Keratinocyte (primary cell): ENCODE results near the gene ADGRL3. TPM values are rescaled to one million over a fixed set of nuclear protein-coding genes. Genes with fewer than 3 reads are reported as not detected.
"Not testable (repeated sequence)": the region's sequence is repeated elsewhere in the genome, so short reads cannot be mapped to it uniquely, and the experiment has no call there.

Experiments
- DNase-seq: peaks from one replicate; pipeline ENCODE4 v3.0.0-alpha.2; 2011; ENCODE audit warnings: low read depth, missing footprints, low spot score
- FAIRE-seq: peaks from 2 replicates; lab custom pipeline; 2011; peaks lifted over from hg19 to GRCh38; lab: Jason Lieb, UNC
- H2AFZ ChIP-seq: 2 replicates; pipeline ENCODE4 v1.6.0; 2012; ENCODE audit warnings: low read length, control low read depth, inconsistent platforms; ENCODE audit not compliant: control insufficient read depth
- H3K27ac ChIP-seq: 2 replicates; pipeline ENCODE4 v1.5.1; 2011; ENCODE audit warnings: low read length; ENCODE audit not compliant: control insufficient read depth, insufficient read depth
- H3K27me3 ChIP-seq: 3 replicates; pipeline ENCODE4 v1.6.0; 2011; ENCODE audit warnings: low read length; ENCODE audit not compliant: control insufficient read depth, insufficient read depth; ENCODE audit errors: extremely low read depth
- H3K36me3 ChIP-seq, 2 experiments: 2 replicates in 1 of 2; 3 replicates in 1 of 2; pipeline ENCODE4 v1.5.1; 2011; ENCODE audit warnings: low read length in 2 of 2, mild to moderate bottlenecking in 1 of 2; ENCODE audit not compliant: control insufficient read depth in 2 of 2, insufficient read depth in 2 of 2; ENCODE audit errors: extremely low read depth in 1 of 2
- H3K4me1 ChIP-seq: 3 replicates; pipeline ENCODE4 v1.5.1; 2011; ENCODE audit warnings: low read length; ENCODE audit not compliant: control insufficient read depth, insufficient read depth; ENCODE audit errors: extremely low read depth
- H3K4me2 ChIP-seq: 3 replicates; pipeline ENCODE4 v1.6.0; 2011; ENCODE audit warnings: low read depth, low read length; ENCODE audit not compliant: control insufficient read depth, insufficient read depth; ENCODE audit errors: extremely low read depth
- H3K4me3 ChIP-seq, 3 experiments: fragments of 200-600 bp in 1 of 3; sonication (generic) in 1 of 3; 2 replicates in 2 of 3; 3 replicates in 1 of 3; pipeline ENCODE4 v1.5.1; 2011 to 2016; ENCODE audit warnings: low read length in 3 of 3, mild to moderate bottlenecking in 3 of 3, control low read depth in 2 of 3, inconsistent platforms in 1 of 3, low read depth in 1 of 3, mixed read lengths in 1 of 3, mixed run types in 1 of 3, moderate library complexity in 1 of 3; ENCODE audit not compliant: control insufficient read depth in 2 of 3, insufficient read depth in 2 of 3; ENCODE audit errors: extremely low read depth in 1 of 3
- H3K79me2 ChIP-seq: 2 replicates; pipeline ENCODE4 v1.6.0; 2012; ENCODE audit warnings: low read length; ENCODE audit not compliant: control insufficient read depth, insufficient read depth
- H3K9ac ChIP-seq: 3 replicates; pipeline ENCODE4 v1.6.0; 2011; ENCODE audit warnings: low read length; ENCODE audit not compliant: control insufficient read depth, insufficient read depth; ENCODE audit errors: extremely low read depth
- H3K9me1 ChIP-seq: 3 replicates; pipeline ENCODE4 v1.6.0; 2011; ENCODE audit warnings: low read length; ENCODE audit not compliant: control insufficient read depth, insufficient read depth; ENCODE audit errors: extremely low read depth
- H3K9me3 ChIP-seq: 2 replicates; pipeline ENCODE4 v1.5.1; 2012; ENCODE audit warnings: low read depth, low read length; ENCODE audit not compliant: control insufficient read depth
- H4K20me1 ChIP-seq: 3 replicates; pipeline ENCODE4 v1.6.0; 2011; ENCODE audit warnings: low read length; ENCODE audit not compliant: control insufficient read depth, insufficient read depth; ENCODE audit errors: extremely low read depth
- EZH2 ChIP-seq: IDR thresholded peaks from one replicate; pipeline ENCODE4 v1.6.1; 2012; ENCODE audit warnings: inconsistent platforms, mild to moderate bottlenecking, low read length, moderate library complexity
- dilution Hi-C: fragments of 300-500 bp; cut with MboI; formaldehyde crosslinking; loops from one replicate; pipeline ENCODE4 v1.7.0; 2020; ENCODE audit warnings: low sequenced_read_pairs; ENCODE audit not compliant: extremely low pct_ligation_motif_present
- polyA plus RNA-seq, 5 experiments: library from polyadenylated mRNA; depleted of rRNA in 3 of 5; stranded (reverse) in 3 of 5; stranded (forward) in 1 of 5; unstranded in 1 of 5; fragments of >200 nt; gene quantifications; 1 replicate in 1 of 5; 2 replicates in 3 of 5; 3 replicates in 1 of 5; pipeline versions ENCODE4 v1.2.1 to v1.2.3, GENCODE V29; 2011 to 2012; ENCODE audit warnings: missing spikeins in 2 of 5, low read depth in 1 of 5, low replicate concordance in 1 of 5
- TF ChIP-seq, protein P1 (sequence below), 3 experiments: IDR thresholded peaks in 1 of 3; conservative IDR thresholded peaks in 1 of 3; optimal IDR thresholded peaks in 1 of 3; 2 replicates in 2 of 3; 3 replicates in 1 of 3; pipeline versions ENCODE3 to v1.5.1; 2011; ENCODE audit warnings: low read length in 3 of 3, mild to moderate bottlenecking in 3 of 3, moderate library complexity in 2 of 3, control low read depth in 1 of 3, inconsistent platforms in 1 of 3; ENCODE audit not compliant: insufficient read depth in 2 of 3; ENCODE audit errors: extremely low read depth in 1 of 3

Gene ADGRL3
- polyA plus RNA-seq, 1 donor (not counting 4 experiments of a cell fraction or from before 2014, with no cell fraction given): 0.18 TPM

DNA sequence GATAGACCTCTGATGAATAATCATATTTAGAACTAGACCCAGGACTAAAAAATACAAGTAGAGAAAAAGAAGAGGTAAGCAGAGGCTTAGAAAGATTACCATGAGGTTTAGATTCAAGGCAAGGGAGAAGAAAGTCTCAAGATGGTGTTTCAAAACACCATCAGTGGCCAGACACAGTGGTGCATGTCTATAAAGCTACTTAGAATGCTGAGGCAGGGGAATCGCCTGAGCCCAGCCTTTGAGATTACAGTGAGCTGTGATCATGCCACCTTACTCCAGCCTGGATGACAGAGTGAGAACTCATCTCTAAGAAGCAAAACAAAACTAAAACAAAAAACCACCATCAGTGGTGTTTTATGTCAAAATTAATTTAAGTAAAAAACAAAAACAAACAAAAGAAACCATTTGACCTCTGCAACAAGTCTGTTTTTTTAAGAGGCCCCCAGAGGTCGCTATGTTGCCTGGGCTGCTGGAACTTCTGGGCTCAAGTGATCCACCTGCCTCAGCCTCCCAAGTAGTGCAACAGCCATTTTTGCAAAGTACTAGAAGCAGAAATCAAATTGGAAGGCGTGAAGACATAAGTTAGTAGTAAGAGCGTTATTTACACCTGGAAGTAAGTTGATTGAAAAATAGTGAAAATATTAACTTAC lies 784.3 kb downstream of the ADGRL3 start:
- no peaks in the 10 kb centered on the region for H3K9me3 ChIP-seq
- H3K4me1 ChIP-seq: no peaks in the 10 kb centered on the region
- no peak overlapping the region for H3K4me3 ChIP-seq
- FAIRE-seq (no peak), DNase-seq (no peak)
- H3K9ac ChIP-seq: no peak overlapping the region
- H3K27ac ChIP-seq: no peak overlapping the region
- H3K79me2 ChIP-seq: no peaks in the 10 kb centered on the region
- dilution Hi-C loops: no loop called here
- no peaks in the 10 kb centered on the region for H4K20me1 ChIP-seq
- no peak overlapping the region for H3K4me2 ChIP-seq
- TF ChIP-seq, protein P1, sequence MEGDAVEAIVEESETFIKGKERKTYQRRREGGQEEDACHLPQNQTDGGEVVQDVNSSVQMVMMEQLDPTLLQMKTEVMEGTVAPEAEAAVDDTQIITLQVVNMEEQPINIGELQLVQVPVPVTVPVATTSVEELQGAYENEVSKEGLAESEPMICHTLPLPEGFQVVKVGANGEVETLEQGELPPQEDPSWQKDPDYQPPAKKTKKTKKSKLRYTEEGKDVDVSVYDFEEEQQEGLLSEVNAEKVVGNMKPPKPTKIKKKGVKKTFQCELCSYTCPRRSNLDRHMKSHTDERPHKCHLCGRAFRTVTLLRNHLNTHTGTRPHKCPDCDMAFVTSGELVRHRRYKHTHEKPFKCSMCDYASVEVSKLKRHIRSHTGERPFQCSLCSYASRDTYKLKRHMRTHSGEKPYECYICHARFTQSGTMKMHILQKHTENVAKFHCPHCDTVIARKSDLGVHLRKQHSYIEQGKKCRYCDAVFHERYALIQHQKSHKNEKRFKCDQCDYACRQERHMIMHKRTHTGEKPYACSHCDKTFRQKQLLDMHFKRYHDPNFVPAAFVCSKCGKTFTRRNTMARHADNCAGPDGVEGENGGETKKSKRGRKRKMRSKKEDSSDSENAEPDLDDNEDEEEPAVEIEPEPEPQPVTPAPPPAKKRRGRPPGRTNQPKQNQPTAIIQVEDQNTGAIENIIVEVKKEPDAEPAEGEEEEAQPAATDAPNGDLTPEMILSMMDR (optimal IDR thresholded peaks at IDR 0.05 in 1 of 3, IDR thresholded peaks at IDR 0.05 in 1 of 3, conservative IDR thresholded peaks at IDR 0.05 in 1 of 3; ENCODE audit: extremely low read depth in 1 of 3, insufficient read depth in 2 of 3, low read length in 3 of 3): no peak
- TF ChIP-seq EZH2: no peak
- no peaks in the 10 kb centered on the region for H3K9me1 ChIP-seq
- H2AFZ ChIP-seq: no peak overlapping the region
- no peaks in the 10 kb centered on the region for H3K27me3 ChIP-seq
- H3K36me3 ChIP-seq: no peaks in the 10 kb centered on the region

DNA sequence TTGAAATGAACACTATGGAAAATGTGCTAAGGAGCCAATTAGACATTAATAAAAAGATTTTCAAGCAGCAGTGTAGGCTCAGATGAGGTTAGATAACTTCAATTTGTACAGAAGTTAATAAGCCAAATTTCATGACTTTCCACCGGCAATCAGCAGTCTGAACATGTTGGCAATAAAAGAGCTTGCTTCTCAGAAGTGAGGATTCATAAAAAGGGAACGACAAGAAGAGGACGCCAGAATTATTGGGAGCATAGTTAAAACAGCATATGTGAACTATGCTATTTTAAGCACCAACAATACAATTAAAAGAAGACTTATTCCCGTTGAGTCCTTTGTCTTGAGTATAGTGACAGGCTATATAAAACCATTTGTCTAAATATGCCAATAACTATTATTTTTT lies 785.3 kb downstream of the ADGRL3 start:
- TF ChIP-seq, protein P1 (optimal IDR thresholded peaks at IDR 0.05 in 1 of 3, IDR thresholded peaks at IDR 0.05 in 1 of 3, conservative IDR thresholded peaks at IDR 0.05 in 1 of 3; ENCODE audit: extremely low read depth in 1 of 3, insufficient read depth in 2 of 3, low read length in 3 of 3): no peak
- TF ChIP-seq EZH2: no peak
- FAIRE-seq: no peak
- H3K4me3 ChIP-seq: no peak overlapping the region

DNA sequence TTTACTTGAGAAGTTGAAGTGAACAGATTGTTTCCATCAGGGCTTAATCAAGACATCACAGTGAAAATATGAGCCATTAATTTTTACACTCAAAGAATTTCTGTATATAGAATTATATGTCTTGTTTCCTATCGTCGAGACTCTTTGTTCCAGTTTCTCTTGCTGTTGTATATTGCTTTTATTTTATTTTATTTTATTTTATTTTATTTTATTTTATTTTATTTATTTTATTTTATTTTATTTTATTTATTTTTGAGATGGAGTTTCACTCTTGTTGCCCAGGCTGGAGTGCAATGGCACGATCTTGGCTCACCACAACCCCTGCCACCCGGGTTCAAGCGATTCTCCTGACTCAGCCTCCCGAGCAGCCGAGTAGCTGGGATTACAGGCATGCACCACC lies 786.8 kb downstream of the ADGRL3 start:
- dilution Hi-C loops, H4K20me1 ChIP-seq, H3K4me3 ChIP-seq, H3K9me3 ChIP-seq, FAIRE-seq, H3K4me2 ChIP-seq, H3K27ac ChIP-seq, DNase-seq, H3K4me1 ChIP-seq, H3K79me2 ChIP-seq, H3K36me3 ChIP-seq, H3K27me3 ChIP-seq, H3K9me1 ChIP-seq, H3K9ac ChIP-seq, H2AFZ ChIP-seq: not testable (repeated sequence)

More for the DNA sequence above, 785.3 kb downstream of the ADGRL3 start:
- Histone ChIP-seq H3K9ac (no peak overlapping the region), H4K20me1 (no peaks in the 10 kb centered on the region), H3K9me1 (no peaks in the 10 kb centered on the region), H2AFZ (no peak overlapping the region), H3K4me2 (no peak overlapping the region), H3K4me1 (no peaks in the 10 kb centered on the region), H3K27ac (no peak overlapping the region), H3K36me3 (no peaks in the 10 kb centered on the region), H3K9me3 (no peaks in the 10 kb centered on the region), H3K79me2 (no peaks in the 10 kb centered on the region), H3K27me3 (no peaks in the 10 kb centered on the region)
- no peak for DNase-seq
- dilution Hi-C loops: no loop called here
